Measurements from ENCODE around the gene FGF11.
"Not testable (repeated sequence)": the region's sequence is repeated elsewhere in the genome, so short reads cannot be mapped to it uniquely, and the experiment has no call there.

FGF11 gene

GRCh38 chr17:7464081-7464480 lies 24.8 kb downstream of the FGF11 start:
- DNase-seq = no peak

GRCh38 chr17:7465597-7466275 lies 26.4 kb downstream of the FGF11 start:
- no peak for DNase-seq

GRCh38 chr17:7466318-7466638 lies 27.0 kb downstream of the FGF11 start:
- no peak for DNase-seq

GRCh38 chr17:7466639-7467341 lies 27.5 kb downstream of the FGF11 start:
- no peak for DNase-seq

GRCh38 chr17:7467498-7467897 lies 28.2 kb downstream of the FGF11 start:
- DNase-seq = no peak

- DNase-seq = no peak
Observed at GRCh38 chr17:7468290-7468689, 29.0 kb downstream of the FGF11 start.

- no peak for DNase-seq
Observed at GRCh38 chr17:7468804-7469389, 29.6 kb downstream of the FGF11 start.

GRCh38 chr17:7469843-7470242 lies 30.5 kb downstream of the FGF11 start:
- DNase-seq = not testable (repeated sequence)

- not testable (repeated sequence) for DNase-seq
Observed at GRCh38 chr17:7470457-7470973, 31.2 kb downstream of the FGF11 start.

GRCh38 chr17:7471729-7472128 lies 32.4 kb downstream of the FGF11 start:
- DNase-seq = no peak

- DNase-seq = not testable (repeated sequence)
Observed at GRCh38 chr17:7474767-7475166, 35.5 kb downstream of the FGF11 start.

GRCh38 chr17:7475764-7476422 lies 36.6 kb downstream of the FGF11 start:
- no peak for DNase-seq

- no peak for DNase-seq
Observed at GRCh38 chr17:7476494-7476893, 37.2 kb downstream of the FGF11 start.

GRCh38 chr17:7476951-7477350 lies 37.6 kb downstream of the FGF11 start:
- DNase-seq = no peak

- no peak for DNase-seq
Observed at GRCh38 chr17:7477392-7478275, 38.3 kb downstream of the FGF11 start.

- no peak for DNase-seq
Observed at GRCh38 chr17:7478276-7479212, 39.2 kb downstream of the FGF11 start.

- DNase-seq = no peak
Observed at GRCh38 chr17:7479213-7480088, 40.1 kb downstream of the FGF11 start, which contains the start of gene ZBTB4. ZBTB4 (minus strand) TSS chr17:7479631; CDS start chr17:7466801, 12,830 bp downstream.

GRCh38 chr17:7480089-7480384 lies 40.7 kb downstream of the FGF11 start:
- no peak for DNase-seq

GRCh38 chr17:7481275-7481674 lies 42.0 kb downstream of the FGF11 start, which contains the start of gene SLC35G6:
SLC35G6 (plus strand) TSS chr17:7481446; CDS start chr17:7481517, 71 bp downstream.
- DNase-seq = not testable (repeated sequence)

All from NCI-H1436 treated with DMSO at 0.1 percent for 48 hours (cell line).